GM12872 (cell line): ENCODE results near the gene NFIX.

Source experiments
- CTCF ChIP-seq: IDR thresholded peaks from 3 replicates; pipeline ENCODE4 v1.5.1; 2011; ENCODE audit warnings: low read depth, mild to moderate bottlenecking, low read length, moderate library complexity; ENCODE audit not compliant: insufficient read depth

The NFIX gene

GRCh38 chr19:13058951-13059660 is 63.8 kb downstream of the NFIX start:
- no peak for TF ChIP-seq CTCF

DNA sequence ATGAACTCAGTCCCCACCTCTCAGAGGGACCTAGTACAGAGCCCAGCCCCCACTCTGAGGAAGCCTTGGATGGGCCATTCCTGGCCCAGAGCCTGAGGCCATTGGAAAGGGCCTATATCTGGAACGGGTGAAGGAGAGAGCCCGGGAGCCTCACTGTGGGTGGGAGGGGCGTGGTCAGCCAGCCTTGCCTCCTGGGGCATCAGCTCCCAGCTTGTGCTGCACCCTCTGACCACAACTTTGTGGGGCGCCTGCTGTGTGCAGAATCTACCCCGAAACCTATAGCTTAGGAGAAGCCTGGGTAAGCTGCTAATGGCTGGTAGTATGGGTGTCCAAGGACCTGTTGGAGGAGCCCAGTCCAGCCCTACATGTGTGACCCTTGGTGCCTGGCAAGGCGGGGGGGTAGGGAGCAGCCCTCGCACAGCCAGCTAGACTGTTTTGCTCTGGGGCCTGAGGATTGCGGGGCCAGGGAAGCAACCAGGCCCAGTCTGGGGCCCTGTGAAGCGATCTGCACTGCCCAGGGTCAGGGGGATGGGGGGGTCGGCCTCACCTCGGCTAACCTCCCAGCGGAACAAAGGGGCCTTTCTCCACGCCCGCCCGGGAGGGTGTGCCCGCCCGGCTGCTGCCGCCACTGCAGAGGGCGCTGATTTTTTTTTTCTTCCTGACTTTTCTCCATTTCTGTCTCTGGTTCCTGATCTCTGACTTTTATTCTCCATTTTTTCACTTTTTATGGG is 65.1 kb downstream of the NFIX start:
- TF ChIP-seq CTCF = no peak

- peak; percentile 97 for TF ChIP-seq CTCF
Observed at GRCh38 chr19:13060964-13061927, 66.0 kb downstream of the NFIX start.

GRCh38 chr19:13062317-13062716 is 67.0 kb downstream of the NFIX start:
- TF ChIP-seq CTCF = no peak

DNA sequence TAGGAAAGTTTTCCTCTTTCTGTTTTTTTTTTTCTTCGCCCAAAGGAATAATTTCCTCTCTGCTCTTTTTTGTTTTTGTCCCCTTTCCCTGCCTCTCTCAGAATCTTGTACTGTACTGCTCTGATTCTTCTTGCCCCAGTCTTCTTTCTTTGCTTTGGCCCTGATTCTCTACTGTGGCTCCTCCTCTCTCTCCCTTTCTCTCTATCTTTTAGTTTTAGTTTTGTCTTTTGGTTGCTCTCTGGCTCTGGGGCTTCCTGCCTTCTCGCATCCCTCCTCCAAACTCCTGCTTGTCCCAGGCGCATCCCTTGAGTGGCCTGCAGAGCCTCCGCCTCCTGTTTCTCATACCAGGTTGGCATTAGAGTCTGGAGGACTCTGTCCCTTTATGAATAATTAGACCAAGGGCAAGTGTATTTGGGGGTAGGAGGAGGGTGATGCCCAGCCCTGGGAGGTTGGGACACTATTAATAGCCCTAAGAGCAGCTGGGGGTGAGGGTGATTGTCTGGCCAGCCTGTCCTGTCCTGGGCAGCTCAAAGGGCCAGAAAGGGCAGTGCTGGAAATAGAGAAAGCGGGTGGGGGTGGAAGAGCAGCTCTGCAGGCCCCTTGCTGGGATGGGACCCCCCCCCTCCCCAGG is 68.3 kb downstream of the NFIX start:
- no peak for TF ChIP-seq CTCF

DNA sequence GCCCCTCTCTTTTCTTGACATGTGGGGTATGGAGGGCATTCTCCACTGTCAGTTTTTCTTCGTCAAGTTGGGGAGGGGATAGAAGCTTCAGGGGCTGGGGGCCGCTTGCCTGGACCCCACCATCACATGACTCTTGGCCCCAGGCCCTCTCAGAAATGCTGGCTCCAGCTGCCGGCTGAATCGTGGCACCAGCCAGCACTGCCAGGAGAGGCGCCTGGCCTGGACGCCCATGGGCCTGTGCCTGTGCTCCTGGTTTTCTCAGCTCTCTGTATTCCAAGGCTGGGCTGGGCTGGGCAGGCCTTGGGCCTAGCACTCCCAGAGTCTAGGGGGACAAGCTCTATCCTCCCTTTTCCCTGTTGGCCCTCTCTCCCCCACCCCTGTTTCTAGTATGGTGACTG is 68.8 kb downstream of the NFIX start:
- TF ChIP-seq CTCF = no peak
